HG03060 (cell line): ENCODE results near the gene FAM107B.

Experiments used
- ATAC-seq: cut with Tn5 transposase; IDR thresholded peaks from one replicate; pipeline ENCODE4 v1.9.1; 2021; ENCODE audit warnings: low read depth, moderate number of reproducible peaks; ENCODE audit not compliant: unreplicated experiment

FAM107B gene

GRCh38 chr10:14523286-14523685 is 251.4 kb downstream of the FAM107B start:
- no peak for ATAC-seq

- ATAC-seq = no peak
These were observed 254.9 kb downstream of the FAM107B start for GRCh38 chr10:14519785-14520184.

DNA sequence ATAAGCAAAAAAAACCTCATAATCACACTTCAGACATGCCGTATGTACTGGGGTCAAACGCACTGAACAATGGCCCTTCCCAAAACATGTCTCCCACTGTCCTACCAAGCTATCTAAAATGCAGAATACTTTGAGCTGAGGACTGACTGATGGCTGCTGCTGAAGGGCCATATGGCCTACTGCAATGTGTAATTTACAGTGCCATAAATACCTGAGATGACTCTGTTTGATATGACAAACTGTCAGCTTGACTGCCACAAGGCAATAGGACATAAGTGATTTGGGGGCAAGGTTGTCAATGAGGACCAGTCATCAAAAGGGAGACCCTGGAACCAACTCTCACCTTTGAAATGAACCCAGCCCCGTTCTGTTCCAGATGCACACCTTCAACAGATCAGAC is 256.5 kb downstream of the FAM107B start:
- ATAC-seq = no peak

DNA sequence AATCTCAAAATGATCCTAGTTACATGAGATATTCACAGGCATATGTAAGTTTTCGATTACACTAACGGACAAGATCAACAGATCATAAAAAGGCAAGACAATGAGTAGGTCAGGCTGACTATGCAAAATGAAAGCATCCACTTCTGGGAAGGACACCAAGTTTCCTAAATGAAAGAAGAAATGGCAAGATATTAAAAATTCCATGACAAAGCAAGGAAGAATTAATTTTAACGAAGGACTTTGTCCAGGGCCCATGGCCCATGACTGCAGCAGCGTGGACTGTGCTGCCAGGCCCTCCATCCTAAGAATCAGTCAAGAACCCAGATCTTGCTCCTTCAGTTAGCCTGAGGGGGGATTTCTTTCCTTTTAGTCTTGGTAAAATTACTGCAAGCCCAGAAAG is 261.6 kb downstream of the FAM107B start:
- no peak for ATAC-seq

- no peak for ATAC-seq
These were observed 264.4 kb downstream of the FAM107B start for GRCh38 chr10:14510346-14510745.

DNA sequence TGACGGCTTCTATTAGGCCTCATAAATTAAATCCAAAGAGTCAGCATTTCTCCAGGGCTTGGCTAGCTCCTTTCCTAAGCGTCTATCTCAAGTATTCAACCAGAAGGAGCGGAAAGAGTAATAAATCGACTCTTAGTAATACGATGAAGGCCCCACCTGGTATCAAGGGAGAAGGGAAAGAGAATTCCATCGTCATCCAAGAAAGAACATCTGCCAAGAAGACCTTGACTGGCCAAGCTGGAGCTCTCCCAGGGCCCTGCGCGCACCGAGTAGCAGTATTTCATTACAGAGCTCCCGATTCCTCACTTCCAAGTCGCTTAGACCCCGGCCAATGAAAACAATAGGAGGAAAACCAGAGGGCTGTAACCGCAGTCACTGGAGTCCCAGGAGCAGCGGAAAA is 266.0 kb downstream of the FAM107B start:
- no peak for ATAC-seq

- no peak for ATAC-seq
These were observed 266.9 kb downstream of the FAM107B start for GRCh38 chr10:14507781-14508180.

DNA sequence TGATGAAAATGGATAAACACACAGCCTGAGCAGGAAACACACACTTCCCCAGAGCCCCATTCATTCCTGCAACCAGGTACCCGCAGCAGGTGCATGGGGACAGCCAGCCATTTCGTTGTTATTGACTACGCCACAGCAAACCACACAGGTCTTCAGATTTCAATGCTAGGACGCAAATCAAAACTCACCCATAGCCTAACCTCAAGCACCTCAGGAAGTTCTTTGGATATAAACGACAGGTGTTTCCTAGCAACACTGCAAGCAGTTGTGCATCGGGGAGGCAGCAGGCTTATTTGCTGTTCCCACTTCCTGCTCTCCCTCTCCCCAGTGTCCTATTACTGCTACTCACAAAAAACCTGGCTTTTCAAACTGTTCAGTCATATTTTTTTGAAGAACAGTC is 267.5 kb downstream of the FAM107B start:
- no peak for ATAC-seq

DNA sequence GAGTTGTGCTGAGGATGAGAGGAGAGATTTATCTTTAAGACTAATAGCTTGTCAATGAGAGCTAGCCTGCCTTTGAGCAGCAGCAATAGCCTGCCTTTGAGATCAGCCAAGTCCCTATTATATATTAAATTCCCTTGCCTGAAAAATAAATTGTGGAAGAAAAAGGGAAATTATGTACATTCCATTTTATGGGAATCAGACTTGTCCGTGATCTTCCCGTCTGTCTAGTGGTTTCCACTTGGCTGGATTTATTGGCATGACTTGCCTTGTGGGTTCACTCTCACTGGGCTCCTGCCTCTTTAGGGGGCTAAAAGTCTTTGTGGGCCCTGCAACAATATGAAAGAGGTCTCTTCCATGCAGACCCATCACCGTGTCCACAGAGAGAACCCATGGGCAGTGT is 272.3 kb downstream of the FAM107B start:
- no peak for ATAC-seq

GRCh38 chr10:14500172-14500765 is 274.4 kb downstream of the FAM107B start:
- no peak for ATAC-seq

DNA sequence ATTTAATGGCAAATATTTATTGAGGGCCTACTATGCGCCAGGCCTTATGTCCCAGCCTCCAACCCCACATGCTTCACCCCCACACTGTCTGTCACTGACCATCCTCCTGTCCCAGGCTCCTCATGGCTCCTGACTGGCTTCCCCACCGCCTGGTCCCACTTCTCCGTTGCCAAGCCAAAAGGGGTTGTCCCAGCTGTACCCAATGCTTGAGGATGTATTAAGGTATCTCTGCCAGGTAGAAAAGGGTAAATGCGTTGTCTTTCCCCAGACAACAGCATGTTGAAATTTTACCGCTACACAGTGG is 275.1 kb downstream of the FAM107B start:
- ATAC-seq = no peak

- no peak for ATAC-seq
These were observed 276.4 kb downstream of the FAM107B start for GRCh38 chr10:14498326-14498725.

DNA sequence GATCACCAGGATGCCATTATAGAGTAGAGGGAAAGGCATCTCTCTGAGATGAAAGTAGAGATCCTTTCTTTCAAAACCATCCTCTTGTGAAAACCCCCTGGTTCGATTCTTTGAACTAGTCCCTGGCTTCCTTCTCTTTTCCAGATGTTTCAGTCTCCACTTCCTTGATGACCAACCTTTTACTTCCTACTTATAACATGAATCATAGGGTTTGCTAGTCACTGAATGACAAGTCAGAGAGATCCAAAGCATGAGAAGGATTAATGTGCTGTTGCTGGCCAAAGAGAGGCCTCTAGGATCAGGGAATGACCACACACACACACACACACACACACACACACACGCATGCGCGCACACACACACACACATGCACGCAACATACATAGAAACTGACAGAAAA is 282.9 kb downstream of the FAM107B start:
- no peak for ATAC-seq

DNA sequence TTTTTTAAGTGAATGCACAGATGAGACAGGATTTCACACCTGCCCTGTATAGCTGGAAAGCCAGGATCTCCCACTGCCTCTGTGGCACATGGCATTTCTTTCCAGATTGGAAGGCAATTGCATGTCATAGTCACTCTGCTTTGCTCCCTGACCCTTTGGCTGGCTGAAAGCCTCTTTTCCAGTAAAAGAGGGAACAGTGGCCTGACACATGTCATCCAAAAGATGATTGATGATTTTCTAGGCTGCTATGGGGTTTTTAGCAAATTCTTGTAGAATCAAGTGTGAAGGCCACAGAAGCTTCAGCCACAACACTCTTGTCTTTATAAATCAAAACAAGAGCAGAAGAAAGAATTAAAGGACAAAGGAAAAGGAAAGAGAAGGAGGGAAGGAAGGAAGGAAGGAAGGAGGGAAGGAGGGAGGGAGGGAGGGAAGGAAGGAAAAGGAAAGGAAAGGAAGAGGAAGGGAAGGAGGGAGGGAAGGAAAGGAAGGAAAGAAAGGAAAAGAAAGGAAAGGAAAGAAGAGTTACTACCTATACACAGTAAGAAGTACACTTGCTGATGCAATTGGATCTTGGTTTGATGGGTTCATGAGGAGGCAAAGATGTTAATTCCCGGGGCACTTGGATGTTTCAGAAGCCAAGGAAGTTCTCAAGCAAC is 285.0 kb downstream of the FAM107B start:
- no peak for ATAC-seq

DNA sequence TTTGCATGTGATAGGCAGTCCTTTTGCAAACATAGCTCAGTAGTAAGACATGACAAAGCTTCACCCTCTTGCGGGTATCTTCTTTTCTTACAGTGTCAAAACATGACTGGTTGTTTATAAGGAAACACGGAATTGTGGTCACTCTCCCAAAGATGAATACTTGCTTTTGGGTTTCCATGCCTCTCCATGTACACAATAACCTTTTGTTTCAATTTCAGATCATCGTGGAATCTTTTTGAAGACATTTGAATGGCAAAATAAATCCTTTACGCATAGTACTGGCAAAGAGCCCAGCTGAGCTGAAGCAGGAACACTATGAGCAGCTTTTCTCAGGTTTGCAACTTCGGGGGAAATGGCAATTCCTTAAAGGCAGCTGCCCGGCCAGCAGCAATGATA is 287.2 kb downstream of the FAM107B start:
- no peak for ATAC-seq

DNA sequence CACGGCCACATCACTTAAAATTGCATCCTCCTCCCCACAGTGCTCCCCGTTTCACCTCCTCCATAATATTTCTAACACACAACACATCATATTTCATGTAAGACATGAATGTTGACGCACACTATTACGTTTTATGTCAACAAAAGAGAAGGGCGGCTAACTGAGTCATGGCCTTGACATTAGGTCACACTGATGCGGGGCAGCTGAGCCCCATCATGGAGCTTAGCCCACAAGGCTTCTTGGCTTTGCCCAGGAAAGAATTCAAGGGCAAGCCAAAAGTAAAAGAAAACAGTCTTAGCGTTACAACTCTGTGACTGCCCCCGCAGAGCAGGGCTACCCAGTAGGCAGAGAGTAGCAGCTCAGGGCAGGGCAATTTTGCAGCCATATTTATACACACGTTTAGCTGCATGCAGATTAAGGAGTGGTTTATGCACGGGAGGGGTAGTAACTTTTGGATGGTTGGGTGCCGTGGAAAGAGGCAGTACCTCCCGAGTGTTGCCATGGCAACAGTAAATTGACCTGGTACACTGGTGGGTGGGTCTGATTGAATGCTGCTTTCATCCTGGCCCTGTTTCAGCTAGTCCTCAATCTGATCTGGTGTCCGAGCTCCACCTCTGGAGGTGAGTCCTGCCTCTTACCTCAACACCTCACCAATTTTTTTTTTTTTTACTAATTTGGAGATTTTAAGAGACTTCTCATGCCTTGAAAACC is 287.8 kb downstream of the FAM107B start:
- no peak for ATAC-seq

DNA sequence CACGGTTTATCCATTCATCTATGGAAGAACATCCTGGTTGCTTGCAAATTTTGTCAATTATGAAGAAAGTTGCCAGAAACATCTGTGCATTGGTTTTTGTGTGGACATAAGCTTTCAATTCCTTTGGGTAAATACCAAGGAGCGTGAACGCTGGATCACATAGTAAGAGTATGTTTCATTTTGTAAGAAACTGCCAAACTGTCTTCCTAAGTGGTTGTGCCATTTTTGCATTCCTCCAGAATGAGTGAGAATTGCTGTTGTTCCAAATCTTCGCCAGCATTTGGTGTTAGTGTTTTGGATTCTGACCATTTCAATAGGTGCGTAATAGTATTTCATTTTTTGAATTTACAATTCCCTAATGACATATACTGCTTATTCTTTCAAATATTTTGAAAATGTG is 288.7 kb downstream of the FAM107B start:
- ATAC-seq = no peak

DNA sequence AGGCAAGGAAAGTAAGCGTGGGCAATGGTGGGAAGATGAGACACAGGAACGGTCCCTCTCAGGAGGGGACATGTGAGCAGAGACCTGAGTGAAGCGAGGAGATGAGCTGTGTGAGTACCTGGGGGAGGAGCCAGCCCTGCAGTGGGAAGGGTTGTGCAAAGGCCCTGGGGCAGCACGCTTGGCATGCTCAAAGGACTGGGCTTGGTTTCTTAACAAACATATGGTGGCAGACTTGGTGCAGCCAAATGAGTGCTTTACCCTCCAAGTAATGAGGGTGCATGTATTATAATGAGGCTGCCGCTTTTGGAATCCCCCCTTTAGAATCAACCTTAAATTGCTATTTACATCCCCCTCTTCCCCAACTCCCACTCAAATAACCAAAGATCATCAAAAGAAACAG is 291.3 kb downstream of the FAM107B start:
- no peak for ATAC-seq

GRCh38 chr10:14481752-14482151 is 292.9 kb downstream of the FAM107B start:
- ATAC-seq = no peak

- ATAC-seq = no peak
These were observed 293.7 kb downstream of the FAM107B start for GRCh38 chr10:14481014-14481413.

DNA sequence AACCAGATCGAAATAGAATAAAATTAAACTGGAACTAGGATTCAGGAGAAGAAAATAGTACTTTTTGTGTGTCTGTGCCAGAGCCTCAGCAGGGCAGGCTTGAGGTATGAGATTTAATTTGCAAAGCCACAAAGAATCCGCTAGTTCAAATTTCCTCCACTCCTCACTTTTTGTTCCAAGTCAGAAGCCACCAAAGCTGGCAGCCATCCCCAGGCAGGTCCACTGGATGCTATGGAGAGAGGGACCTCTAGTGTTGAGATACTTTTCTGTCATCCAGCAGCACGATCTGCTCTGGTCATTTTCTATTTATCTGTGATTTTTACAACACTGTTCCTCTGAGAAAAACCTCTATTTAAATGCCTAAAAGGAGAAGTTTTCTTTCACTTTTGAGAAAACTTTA is 296.1 kb downstream of the FAM107B start:
- no peak for ATAC-seq

GRCh38 chr10:14478201-14478600 is 296.5 kb downstream of the FAM107B start:
- ATAC-seq = no peak
